ENCODE results near the gene PPY. TPM values are rescaled to one million over a fixed set of nuclear protein-coding genes. Genes with fewer than 3 reads are reported as not detected.

PPY gene, protein sequence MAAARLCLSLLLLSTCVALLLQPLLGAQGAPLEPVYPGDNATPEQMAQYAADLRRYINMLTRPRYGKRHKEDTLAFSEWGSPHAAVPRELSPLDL
- total RNA-seq (not detected), polyA plus RNA-seq (not detected)
- long read RNA-seq, donor 1 = 0 reads
- long read RNA-seq, donor 2, partial matches to known transcripts = 0 of 2 reads
- long read RNA-seq, donor 2, other reads (novel, unspliced or antisense) = 0 of 2 reads

DNA sequence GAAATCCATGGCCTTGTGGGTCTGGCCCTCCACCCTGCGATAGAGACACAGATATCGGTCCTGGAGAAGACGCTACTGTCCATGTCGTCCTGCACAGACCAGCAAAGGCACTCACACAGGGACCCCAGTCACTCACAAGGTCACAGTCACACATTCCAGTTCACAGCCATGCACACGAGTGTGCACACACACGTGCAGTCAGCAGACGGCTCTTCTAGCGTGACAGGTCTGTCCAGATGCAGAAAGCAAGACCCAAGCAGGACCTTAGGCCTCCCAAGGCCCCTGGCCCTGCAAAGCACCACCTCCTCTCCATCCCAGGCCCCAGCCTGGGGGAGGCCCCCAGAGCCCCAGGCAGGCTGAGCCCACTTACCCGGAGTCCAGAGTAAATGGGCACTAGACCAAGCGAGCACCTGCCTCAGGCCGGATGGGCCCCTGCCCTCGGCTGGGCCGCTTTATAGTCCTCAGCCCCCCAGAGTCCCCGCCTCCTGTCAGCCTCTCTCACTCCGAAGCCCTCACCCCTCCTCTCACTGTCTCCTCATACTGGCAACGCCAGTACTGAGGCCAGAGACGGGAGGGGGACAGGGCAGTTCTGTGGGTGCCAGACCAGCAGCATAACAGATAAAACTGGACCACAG lies at the start of gene PPY:
PPY (minus strand) TSS at position 426 of the 635 bp plus-strand sequence. CDS start 822 bp downstream, outside the sequence.
- WGBS, 5 donors = 87 to 94% (median 90%) methylated on average over 15 to 17 of the region's 17 CpGs
- Histone ChIP-seq H3K27ac (no peak within 1 kb of the TSS), H3K4me1 (peaks cover 5 to 19% (median 11%) of the 10 kb centered on the region in 6 donors), H3K4me3 (no peak within 1 kb of the TSS), H3K27me3 (replicated peaks in 1 of 7) (peaks cover 0 to 36% (median 17%) of the 10 kb centered on the region in 7 donors), H3K36me3 (no peaks in the 10 kb centered on the region), H3K9me3 (no peaks in the 10 kb centered on the region)
- TF ChIP-seq CTCF (IDR thresholded peaks at IDR 0.05 in 8 of 11, conservative IDR thresholded peaks at IDR 0.05 in 3 of 11) = no peak
- TF ChIP-seq POLR2A (IDR thresholded peaks at IDR 0.05) = no peak
- TF ChIP-seq POLR2AphosphoS5 (IDR thresholded peaks at IDR 0.05) = no peak
- intact Hi-C loops (cut with DNase I; ENCODE audit: low total_unique reads) = loop anchor here (10.0 kb wide), 1 partner anchor 223 kb away; no protein-coding TSS in a partner anchor
- DNase-seq = no peak

DNA sequence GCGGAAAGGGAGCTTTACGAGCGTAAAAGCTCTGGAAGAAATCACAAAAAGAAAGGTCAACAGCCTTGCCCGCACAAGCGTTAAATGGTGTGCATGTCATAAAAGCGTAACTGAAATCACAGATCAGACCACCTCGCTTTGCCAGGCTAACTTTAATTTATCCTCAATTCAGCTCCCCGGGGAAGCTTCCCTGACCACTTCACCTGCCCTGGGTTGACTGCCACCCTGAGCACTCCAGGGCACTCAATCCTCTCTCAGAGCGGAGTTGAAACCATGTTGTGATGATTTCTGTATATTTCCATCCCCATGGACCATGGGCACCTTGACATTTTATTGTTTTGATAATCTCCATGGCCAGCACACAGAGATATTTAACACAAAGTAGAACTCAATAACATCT lies 46.0 kb upstream of the PPY start:
- H3K36me3 ChIP-seq = no peaks in the 10 kb centered on the region
- intact Hi-C loops (cut with DNase I; ENCODE audit: low total_unique reads) = no loop called here
- H3K4me1 ChIP-seq = peaks cover 0 to 12% (median 10%) of the 10 kb centered on the region in 6 donors
- H3K9me3 ChIP-seq = no peaks in the 10 kb centered on the region
- 89 to 93% (median 91%) methylated on average over 9 of the region's 9 CpGs for WGBS, 5 donors
- no peak overlapping the region for H3K27ac ChIP-seq
- DNase-seq = no peak
- TF ChIP-seq POLR2A (IDR thresholded peaks at IDR 0.05) (no peak), POLR2AphosphoS5 (IDR thresholded peaks at IDR 0.05) (no peak), CTCF (IDR thresholded peaks at IDR 0.05 in 8 of 11, conservative IDR thresholded peaks at IDR 0.05 in 3 of 11) (no peak)
- peaks cover 0 to 64% (median 22%) of the 10 kb centered on the region in 7 donors for H3K27me3 ChIP-seq (replicated peaks in 1 of 7)
- no peak overlapping the region for H3K4me3 ChIP-seq

DNA sequence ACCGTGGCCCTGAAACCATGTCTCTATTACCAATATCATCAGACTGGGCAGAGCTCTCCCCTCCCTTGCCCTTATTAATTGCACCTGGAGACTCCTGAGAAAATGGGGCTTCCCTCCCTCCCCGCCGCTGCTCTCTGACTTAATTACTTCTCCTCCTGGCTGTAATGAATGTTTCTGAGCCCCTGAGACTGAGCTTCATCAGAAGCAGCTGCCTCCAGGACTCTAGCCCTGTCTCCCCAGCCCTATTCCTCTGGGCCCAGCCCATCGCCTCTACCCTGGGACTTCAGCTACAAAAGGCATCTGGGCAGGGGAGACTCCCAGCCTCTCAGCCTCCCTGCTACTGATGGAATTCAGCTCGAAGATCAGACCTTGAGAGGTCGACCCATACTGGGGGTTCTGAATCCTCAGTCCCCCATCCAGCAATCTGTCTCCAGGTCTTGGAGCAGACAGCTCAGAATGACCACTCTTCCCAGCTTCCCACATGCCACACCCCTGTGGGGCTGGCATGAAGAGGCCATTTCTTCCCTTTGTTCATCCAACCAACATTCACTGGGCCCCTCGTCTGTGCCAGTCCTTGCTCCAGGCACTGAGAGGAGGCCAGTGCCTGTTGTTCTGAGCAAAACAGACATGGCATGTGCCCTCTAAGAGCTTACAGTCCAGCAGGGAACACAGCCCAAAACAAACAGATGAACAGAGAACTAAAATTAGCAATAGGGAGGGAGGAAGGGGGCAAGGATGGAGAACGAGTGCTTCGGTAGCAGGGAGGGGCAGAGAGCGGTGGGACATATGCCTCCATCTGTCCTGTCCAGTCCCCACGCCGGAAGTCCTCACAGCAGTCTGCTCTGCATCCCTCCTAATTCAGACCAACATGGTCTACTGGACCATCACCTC lies 45.1 kb upstream of the PPY start:
- TF ChIP-seq CTCF (IDR thresholded peaks at IDR 0.05 in 8 of 11, conservative IDR thresholded peaks at IDR 0.05 in 3 of 11) (no peak), POLR2AphosphoS5 (IDR thresholded peaks at IDR 0.05) (no peak), POLR2A (IDR thresholded peaks at IDR 0.05) (no peak)
- H3K4me3 ChIP-seq = no peak overlapping the region
- peaks cover 0 to 64% (median 32%) of the 10 kb centered on the region in 7 donors for H3K27me3 ChIP-seq (replicated peaks in 1 of 7)
- no peak overlapping the region for H3K27ac ChIP-seq
- DNase-seq = no peak
- H3K4me1 ChIP-seq = peaks cover 0 to 16% (median 11%) of the 10 kb centered on the region in 6 donors
- no peaks in the 10 kb centered on the region for H3K9me3 ChIP-seq
- intact Hi-C loops (cut with DNase I; ENCODE audit: low total_unique reads) = no loop called here
- 65 to 73% (median 71%) methylated on average over 12 of the region's 12 CpGs for WGBS, 5 donors
- H3K36me3 ChIP-seq = no peaks in the 10 kb centered on the region
